NB4 (cell line): Measurements from ENCODE around the gene RIMS4.
A peak's percentile ranks its signal among the peaks of the same experiment; 100 is the strongest.

Experiments
- DNase-seq: peaks from one replicate; pipeline ENCODE4 v3.0.0; 2010; ENCODE audit warnings: low read depth
- H3K4me3 ChIP-seq: one replicate; pipeline ENCODE4 v1.5.1; 2011; ENCODE audit warnings: mild to moderate bottlenecking, low read depth, low read length, moderate library complexity
- CTCF ChIP-seq: IDR thresholded peaks from one replicate; pipeline ENCODE4 v1.5.1; 2012; ENCODE audit warnings: low read depth, low read length
- MAX ChIP-seq: IDR thresholded peaks from 2 replicates; pipeline ENCODE4 v1.6.1; 2011; ENCODE audit warnings: low read depth, low read length
- MYC ChIP-seq: IDR thresholded peaks from 2 replicates; pipeline ENCODE4 v1.6.1; 2011; ENCODE audit warnings: low read depth, low read length
- POLR2A ChIP-seq: IDR thresholded peaks from 2 replicates; pipeline ENCODE4 v1.6.1; 2011; ENCODE audit warnings: mild to moderate bottlenecking; ENCODE audit not compliant: insufficient read length; ENCODE audit errors: extremely low read depth

RIMS4 gene

GRCh38 chr20:44807051-44807683, 3.2 kb downstream of the RIMS4 start:
- TF ChIP-seq CTCF, result no peak
- TF ChIP-seq MAX, result no peak
- TF ChIP-seq POLR2A, result no peak
- no peak for TF ChIP-seq MYC
- DNase-seq, result no peak

GRCh38 chr20:44805979-44806620, 4.2 kb downstream of the RIMS4 start:
- H3K4me3 ChIP-seq, result no peak overlapping the region
- TF ChIP-seq CTCF, result no peak
- TF ChIP-seq MAX, result no peak
- TF ChIP-seq MYC, result no peak
- TF ChIP-seq POLR2A, result no peak
- DNase-seq, result no peak

More at GRCh38 chr20:44807051-44807683, 3.2 kb downstream of the RIMS4 start:
- no peak overlapping the region for H3K4me3 ChIP-seq

GRCh38 chr20:44805335-44805978, 4.9 kb downstream of the RIMS4 start:
- no peak overlapping the region for H3K4me3 ChIP-seq
- TF ChIP-seq CTCF, result no peak
- no peak for TF ChIP-seq MYC
- TF ChIP-seq MAX, result peak; percentile 68
- no peak for TF ChIP-seq POLR2A
- DNase-seq, result peak; percentile 48

- TF ChIP-seq CTCF, result no peak
- TF ChIP-seq MYC, result no peak
- TF ChIP-seq MAX, result no peak
- TF ChIP-seq POLR2A, result no peak
- DNase-seq, result no peak
- H3K4me3 ChIP-seq, result no peak overlapping the region
These were observed 6.9 kb downstream of the RIMS4 start for GRCh38 chr20:44803383-44803941.

- TF ChIP-seq MAX, result no peak
- no peak for DNase-seq
- no peak overlapping the region for H3K4me3 ChIP-seq
These were observed 7.6 kb downstream of the RIMS4 start for GRCh38 chr20:44802702-44803101.
